Smooth muscle cell of the brain vasculature (primary cell): ENCODE data around the gene TSPAN9.
A peak's percentile ranks its signal among the peaks of the same experiment; 100 is the strongest.

ENCODE experiments used
- DNase-seq: peaks from one replicate; pipeline ENCODE4 v3.0.0-alpha.2; 2012; ENCODE audit warnings: low read depth, low spot score

Gene TSPAN9

GRCh38 chr12:3250034-3250433 is 172.9 kb downstream of the TSPAN9 start:
- DNase-seq: no peak

GRCh38 chr12:3250576-3250975 is 173.4 kb downstream of the TSPAN9 start:
- no peak for DNase-seq

- DNase-seq: no peak
Measured at GRCh38 chr12:3251067-3251466, 173.9 kb downstream of the TSPAN9 start.

- DNase-seq: no peak
Measured at GRCh38 chr12:3251691-3252090, 174.5 kb downstream of the TSPAN9 start.

GRCh38 chr12:3252450-3252891 is 175.3 kb downstream of the TSPAN9 start:
- no peak for DNase-seq

GRCh38 chr12:3253682-3254275 is 176.6 kb downstream of the TSPAN9 start:
- DNase-seq: no peak

GRCh38 chr12:3255057-3255456 is 177.9 kb downstream of the TSPAN9 start:
- DNase-seq: no peak

GRCh38 chr12:3256103-3256631 is 179.0 kb downstream of the TSPAN9 start:
- DNase-seq: no peak

- peak; percentile 66 for DNase-seq
Measured at GRCh38 chr12:3257411-3257810, 180.2 kb downstream of the TSPAN9 start.

- no peak for DNase-seq
Measured at GRCh38 chr12:3259973-3260372, 182.8 kb downstream of the TSPAN9 start.

- DNase-seq: no peak
Measured at GRCh38 chr12:3261782-3262359, 184.7 kb downstream of the TSPAN9 start.

- DNase-seq: no peak
Measured at GRCh38 chr12:3262470-3262869, 185.3 kb downstream of the TSPAN9 start.

- no peak for DNase-seq
Measured at GRCh38 chr12:3263282-3263681, 186.1 kb downstream of the TSPAN9 start.

GRCh38 chr12:3263939-3264922 is 187.1 kb downstream of the TSPAN9 start:
- no peak for DNase-seq

GRCh38 chr12:3265406-3265805 is 188.2 kb downstream of the TSPAN9 start:
- no peak for DNase-seq

- DNase-seq: no peak
Measured at GRCh38 chr12:3266638-3267037, 189.5 kb downstream of the TSPAN9 start.

GRCh38 chr12:3267690-3268089 is 190.5 kb downstream of the TSPAN9 start:
- no peak for DNase-seq

- no peak for DNase-seq
Measured at GRCh38 chr12:3269594-3269993, 192.4 kb downstream of the TSPAN9 start.

GRCh38 chr12:3271146-3271545 is 194.0 kb downstream of the TSPAN9 start:
- no peak for DNase-seq

- no peak for DNase-seq
Measured at GRCh38 chr12:3271639-3272038, 194.5 kb downstream of the TSPAN9 start.

- DNase-seq: no peak
Measured at GRCh38 chr12:3272958-3273357, 195.8 kb downstream of the TSPAN9 start.

- no peak for DNase-seq
Measured at GRCh38 chr12:3273409-3273853, 196.3 kb downstream of the TSPAN9 start.
